GM19035 (cell line): Measurements from ENCODE around the gene STX18.
"Not testable (repeated sequence)": the region's sequence is repeated elsewhere in the genome, so short reads cannot be mapped to it uniquely, and the experiment has no call there.

Experiments
- ATAC-seq: cut with Tn5 transposase; IDR thresholded peaks from one replicate; pipeline ENCODE4 v1.9.1; 2021; ENCODE audit not compliant: unreplicated experiment

STX18 gene

DNA sequence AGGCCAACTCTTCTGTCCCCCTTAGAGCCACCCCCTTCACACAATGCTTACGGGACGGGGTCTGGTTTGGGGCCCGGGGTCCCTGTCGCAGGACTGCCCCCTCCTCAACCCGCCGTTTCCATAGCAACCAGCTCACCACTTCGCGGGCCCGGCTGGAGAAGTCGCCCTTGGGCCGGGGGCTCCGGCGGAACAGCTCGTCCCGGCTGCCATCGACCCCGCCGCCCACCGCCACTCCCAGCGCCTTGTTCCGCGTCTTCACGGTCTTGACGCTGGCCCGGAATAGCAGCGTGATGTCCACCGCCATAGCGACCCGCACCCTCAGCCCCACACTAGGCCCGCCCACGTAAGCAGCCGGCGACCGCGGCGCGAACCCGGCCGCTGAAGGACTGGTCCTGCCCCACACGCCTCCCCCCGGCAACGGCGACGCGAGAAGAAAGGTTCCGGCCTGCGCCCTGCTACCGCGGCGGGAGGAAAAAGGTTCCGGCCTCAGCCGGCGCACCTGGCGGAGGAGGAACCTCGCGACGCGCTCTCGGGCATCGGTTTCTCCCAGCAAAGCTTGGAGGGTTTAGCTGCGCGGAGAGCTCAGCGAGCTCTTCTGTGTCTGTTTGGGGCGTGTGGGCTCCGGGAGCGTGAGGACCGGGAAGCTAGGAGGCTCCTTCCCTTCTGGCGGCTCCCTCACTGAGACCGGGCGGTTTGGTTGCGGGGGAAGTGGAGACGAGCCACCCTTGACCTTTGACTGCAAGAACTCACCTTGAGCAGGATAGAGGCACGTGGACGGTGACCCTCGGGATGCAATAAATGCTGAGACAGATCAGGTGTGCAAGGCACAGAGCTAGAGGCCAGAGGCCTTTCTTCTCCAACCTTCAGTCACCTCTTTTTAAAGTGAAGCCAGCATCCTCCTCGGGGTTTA is at the start of gene STX18:
TSS of gene STX18 (minus strand) at position 388 of the 910 bp plus-strand sequence. CDS start at position 304, 84 bp downstream.
- ATAC-seq, result peak; percentile 91

DNA sequence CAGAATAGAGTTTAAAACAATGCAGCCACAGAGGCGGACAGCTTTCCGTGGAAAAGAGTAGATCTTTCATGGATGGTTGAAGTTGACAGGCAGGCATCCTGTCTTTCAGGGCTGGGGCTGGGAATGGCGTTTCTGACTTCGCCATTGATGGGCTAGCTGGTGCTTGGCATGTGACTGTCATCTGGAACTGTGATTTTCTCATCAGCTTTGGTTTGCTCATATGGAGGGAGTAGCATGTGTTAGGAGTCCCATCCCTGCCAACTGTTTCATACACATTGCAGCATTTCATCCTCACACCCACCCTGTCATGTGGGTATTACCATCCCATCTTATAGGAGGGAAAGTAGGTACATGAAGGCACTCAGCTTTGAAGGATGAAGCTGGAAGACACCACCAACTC is 49.2 kb upstream of the STX18 start:
- no peak for ATAC-seq

DNA sequence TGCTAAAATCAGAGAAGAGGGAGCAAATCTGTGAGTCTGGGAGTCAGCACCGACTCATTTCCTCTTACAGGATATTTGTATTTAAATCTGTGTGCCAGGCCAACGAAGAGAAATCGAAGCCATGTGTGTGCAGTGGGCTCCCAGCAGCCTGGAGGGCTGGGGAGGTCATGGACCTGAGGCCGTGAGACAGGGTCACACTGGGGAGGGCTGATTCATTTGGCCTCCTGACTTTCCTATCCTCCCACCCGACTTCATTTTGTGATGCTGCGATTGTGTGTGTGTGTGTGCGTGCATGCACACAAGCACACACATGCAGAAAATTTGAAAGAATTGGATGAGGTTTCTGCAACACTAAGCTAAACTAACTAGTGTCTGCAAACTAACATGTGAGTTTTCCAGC is 48.7 kb upstream of the STX18 start:
- ATAC-seq, result no peak

DNA sequence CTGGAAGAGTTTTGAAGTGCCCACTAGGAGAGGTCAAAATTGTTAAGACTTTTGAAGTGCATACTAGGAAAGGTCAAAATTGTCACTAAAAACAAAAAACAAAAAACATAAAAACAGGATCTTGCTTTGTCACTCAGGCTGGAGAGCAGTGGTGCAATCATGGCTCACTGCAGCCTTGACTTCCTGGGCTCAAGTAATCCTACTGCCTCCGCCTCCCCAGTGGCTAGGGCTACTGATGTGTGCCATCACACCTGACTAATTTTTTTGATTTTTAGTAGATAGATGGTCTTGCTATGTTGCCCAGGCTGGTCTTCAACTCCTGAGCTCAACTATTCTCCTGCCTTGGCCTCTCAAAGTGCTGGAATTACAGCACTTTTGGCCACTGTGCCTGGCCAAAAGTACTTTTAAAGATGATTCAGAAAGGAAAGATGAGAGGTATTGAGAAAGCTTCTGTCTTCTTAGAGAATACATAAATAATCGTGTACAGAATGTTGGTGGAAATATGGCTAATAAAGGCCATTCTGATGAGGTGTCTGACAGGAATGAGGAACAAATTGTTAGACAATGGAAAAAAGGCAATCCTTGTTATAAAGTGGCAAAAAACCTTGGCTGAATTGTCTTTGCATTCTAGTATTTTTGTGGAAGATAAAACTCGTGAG is 43.3 kb upstream of the STX18 start:
- ATAC-seq, result no peak

DNA sequence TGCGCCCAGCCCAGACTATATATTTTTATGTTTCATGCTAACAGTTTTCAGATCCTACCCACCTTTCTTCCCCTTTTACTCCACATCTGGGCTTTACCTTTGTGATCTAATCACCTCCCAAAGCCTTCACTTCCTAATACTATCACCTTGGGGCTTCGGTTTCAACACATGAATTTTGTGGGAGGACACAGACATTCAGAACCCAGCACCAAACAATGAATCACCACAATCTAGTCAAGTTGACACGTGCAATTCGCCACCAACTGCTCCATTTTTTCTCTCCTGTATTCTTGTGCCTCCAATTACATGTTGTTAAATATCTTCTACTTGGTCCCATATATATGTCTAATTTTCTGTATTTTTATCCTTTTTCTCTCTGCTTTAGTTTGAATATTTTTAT is 41.8 kb upstream of the STX18 start:
- no peak for ATAC-seq

DNA sequence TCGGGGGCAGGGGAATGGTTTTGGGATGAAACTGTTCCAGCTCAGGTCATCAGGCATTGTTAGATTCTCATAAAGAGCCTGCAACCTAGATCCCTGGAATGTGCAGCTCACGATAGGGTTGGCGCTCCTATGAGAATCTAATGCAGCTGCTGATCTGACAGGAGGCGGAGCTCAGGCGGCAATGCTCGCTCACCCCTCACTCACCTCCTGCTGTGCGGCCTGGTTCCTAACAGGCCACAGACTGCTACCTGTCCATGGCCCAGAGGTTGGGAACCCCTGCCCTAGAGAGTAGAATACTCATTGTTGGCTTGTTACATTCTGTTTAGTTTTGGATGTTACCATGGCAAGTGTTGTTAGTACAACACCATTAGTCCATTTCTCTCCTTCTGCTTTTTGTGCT is 40.8 kb upstream of the STX18 start:
- ATAC-seq, result no peak

DNA sequence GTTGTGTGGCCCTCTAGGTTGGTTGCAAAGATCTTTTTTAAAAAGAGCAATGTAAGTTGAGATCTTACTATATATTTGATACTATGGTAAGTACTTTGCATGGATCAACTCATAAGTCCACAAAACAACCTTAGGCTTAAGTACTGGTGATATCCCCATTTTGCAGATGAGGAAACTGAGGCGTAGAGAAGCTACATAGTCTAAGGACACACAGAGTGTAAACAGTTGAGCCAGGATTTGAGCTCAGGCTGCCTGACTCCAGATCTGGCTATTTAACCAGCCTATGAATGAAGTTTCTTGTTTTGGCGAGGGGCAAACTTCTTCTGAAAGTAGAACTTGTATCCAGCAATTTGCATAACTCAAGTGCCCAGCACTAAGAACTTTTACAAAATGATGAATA is 38.6 kb upstream of the STX18 start:
- no peak for ATAC-seq

DNA sequence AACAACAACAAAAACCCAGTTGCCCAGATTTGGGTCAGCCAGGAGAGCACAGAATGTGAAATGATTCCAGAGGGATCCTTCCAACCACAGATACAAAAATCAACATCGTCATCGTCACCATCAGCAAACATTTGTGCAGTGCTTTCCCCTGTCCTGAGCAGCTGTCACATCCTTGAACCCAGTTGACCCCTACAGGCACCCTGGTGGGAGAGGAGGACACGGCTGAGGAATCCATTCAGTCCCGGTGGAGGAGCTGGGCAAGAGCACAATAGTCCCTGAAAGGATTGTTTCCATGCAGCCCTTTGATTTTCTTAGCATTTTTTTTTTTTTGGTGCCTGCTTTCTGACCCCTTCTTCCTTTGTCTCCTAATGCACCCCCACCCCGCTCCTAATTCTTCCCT is 37.1 kb upstream of the STX18 start:
- ATAC-seq, result no peak

DNA sequence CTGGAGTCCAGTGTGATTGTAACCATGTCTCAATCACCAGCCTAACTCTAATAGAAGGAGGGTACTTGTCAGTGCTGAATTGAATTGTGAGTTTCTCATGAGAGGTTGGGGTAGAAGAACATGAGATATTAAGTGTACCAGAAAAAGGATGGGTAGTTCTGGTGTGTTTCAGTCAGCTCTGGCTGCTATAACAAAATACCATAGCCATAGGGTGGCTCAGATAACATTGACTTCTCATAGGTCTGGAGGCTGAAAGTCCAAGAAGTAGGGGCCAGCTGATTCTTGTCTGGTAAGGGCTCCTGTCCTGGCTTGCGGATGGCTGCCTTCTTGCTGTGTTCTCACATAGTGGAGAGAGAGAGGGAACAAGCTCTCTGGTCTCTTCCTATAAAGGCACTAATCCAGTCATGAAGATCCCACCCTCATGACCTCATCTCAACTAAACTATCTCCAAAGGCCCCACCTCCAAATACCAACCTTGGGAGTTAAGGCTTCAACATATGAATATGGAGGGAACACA is 35.6 kb upstream of the STX18 start:
- ATAC-seq, result no peak

DNA sequence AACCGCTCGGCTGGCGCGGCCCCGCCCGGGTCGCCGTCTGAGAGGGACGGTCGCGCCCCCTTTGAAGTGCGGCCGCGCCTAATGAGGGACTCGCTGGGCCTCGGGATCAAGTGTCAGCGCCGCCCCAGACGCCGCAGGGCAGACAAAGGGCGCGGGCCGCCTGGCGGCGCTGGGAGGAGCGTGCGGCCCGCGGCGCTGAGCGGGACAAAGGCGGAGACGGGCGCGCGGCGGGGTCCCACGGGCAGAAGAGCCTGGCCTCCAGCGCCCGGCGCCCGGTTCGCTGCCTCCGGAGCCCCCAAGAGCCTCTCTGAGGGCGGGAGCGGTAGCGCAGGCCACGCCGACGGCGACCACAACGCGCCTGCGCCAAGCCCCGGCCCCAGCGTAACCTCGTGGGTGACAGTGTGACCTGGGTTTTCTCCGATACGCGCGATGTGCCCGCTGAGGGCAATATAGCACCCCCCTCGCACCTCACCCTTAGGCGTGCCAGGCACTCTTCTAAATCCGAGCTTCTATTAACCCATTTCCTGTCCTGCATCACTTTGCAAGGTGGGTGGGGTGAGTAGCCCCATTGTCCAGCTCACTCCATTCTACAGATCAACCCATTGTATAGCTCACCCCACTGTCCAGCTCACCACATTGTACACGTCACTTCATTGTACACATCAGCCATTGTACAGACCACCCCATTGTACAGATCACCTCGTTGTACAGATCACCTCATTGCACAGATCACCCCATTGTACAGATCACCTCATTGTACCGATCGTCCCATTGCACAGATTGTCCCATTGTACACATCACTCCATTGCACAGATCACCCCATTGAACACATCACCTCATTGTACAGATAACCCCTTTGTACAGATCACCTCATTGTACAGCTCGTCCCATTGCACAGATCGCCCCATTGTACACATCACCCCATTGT is 33.7 kb upstream of the STX18 start:
- peak; percentile 85 for ATAC-seq

DNA sequence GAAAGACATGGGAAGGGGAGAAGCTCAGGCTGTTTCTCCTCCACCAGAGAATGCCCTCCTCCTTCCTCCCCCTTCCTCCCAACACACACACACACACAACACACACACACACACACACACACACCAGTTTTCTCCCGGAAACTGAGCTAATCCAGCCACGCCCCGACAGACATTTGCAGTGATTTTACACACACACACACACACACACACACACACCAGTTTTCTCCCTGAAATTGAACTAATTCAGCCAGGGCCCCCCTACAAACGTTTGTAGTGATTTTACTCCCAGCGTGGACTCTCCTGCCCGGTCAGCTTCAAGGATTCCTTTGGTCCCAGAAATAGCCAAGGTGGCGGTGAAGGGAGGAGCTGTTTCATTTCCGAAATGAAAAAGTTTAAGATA is 32.9 kb upstream of the STX18 start:
- no peak for ATAC-seq

DNA sequence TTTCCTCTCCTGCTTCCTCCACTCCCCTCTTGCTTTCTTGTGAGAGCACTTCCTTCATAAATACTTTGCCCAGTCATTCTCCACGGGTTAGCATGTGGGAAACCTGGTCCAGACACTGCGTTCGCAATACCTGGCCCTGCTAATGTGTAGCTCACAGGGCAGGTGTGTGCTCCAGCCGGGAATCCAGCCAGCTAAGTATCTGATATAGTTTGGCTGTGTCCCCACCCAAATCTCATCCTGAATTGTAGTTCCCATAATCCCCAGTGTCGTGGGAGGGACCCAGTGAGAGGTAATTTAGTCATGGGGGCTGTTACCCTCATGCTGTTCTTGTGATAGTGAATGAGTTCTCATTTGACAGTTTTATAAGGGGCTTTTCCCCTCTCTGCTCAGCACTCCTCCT is 32.2 kb upstream of the STX18 start:
- ATAC-seq, result no peak

DNA sequence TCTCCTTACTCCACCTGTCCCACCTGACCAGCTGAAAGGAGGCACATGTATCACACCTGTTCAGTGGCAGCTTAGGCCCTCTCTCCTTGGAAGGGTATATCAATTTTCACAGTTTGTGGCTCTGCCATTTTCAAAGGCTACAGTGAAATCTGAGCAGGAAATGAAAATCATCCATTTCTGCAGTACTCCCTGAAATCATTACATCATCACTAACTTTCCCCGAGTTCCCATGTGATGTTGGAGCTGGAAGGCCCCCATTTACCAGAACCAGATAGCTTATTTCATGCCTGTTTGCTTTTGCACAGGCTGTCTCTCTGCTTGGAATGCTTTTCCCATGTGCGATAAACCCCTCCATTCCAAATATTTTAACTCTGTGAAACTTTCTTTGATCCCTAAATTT is 31.0 kb upstream of the STX18 start:
- ATAC-seq, result no peak

DNA sequence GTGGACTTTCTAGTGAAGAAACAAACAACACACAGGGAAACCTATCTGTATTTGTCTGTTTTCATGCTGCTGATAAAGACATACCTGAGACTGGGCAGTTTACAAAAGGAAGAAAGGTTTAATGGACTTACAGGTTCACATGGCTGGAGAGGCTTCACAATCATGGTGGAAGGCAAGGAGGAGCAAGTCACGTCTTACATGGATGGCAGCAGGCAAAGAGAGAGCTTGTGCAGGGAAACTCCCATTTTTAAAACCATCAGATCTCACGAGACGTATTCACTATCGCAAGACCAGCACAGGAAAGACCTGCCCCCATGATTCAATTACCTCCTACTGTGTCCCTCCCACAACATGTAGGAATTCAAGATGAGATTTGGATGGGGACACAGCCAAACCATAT is 28.0 kb upstream of the STX18 start:
- not testable (repeated sequence) for ATAC-seq

DNA sequence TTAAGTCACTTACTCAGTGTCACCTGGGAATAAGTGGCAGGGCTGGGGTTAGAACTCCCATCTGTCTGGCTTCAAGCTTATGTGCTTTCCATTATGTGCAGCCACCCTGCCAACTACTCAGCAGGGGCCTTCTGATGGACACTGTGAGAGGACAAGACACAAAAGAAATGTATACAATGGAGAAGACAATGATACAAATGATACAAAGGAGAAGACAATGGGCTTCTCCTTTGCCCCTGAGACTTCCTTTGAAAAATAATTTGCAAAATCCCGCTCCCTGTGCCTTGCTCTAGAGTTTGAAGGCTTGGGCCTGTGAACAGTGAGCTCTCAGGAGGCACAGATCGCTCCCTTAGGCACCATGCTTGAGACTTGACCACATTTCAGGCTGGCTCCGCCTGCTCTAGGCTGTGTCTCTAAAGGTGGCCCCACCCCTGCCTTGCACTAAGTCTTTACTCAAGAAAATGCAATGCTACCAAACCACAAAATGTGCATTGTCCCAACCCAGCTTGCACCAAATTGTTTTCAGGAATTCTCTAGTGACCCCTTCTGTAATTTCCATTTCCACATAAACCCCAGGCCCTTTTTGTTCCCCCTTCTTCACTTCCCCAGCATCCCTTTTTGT is 27.1 kb upstream of the STX18 start:
- ATAC-seq, result no peak

DNA sequence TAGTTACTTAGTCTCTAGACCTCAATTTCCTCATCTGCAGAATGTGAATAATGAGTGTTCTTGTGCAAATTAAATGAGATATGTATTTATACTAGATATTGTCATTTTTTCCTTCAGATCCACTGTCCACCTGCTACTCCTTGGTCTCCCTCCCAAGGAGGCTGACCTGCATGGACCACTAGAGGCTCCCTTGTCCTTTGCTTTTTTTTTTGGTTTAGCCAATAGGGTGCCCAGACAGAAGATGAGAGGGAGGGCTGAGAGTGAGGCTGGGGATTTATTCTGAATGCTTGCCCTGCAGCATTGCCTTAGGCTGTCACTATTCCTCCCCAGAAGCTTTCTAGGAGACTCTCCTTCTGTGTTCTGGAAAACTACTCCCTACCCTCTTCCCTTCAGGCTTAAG is 24.5 kb upstream of the STX18 start:
- ATAC-seq, result not testable (repeated sequence)

DNA sequence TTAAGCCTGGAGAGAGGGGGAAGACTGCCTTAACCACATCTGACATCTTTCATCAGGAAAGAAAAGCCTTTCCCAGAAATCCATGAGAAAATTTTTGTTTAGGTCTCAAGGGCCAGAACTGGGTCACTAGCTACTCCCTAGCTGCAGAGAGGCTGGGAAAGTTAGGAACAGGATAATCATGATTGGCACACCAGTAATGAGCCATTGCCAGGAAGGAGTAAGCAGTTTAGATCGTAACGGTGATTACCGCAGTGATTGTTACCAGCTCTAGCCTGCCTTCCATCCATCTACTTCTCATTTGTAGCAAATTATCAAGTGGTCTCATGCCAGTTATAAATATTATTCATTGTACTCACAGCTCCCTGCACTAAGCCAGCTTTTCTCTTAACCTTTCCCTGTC is 22.7 kb upstream of the STX18 start:
- no peak for ATAC-seq

DNA sequence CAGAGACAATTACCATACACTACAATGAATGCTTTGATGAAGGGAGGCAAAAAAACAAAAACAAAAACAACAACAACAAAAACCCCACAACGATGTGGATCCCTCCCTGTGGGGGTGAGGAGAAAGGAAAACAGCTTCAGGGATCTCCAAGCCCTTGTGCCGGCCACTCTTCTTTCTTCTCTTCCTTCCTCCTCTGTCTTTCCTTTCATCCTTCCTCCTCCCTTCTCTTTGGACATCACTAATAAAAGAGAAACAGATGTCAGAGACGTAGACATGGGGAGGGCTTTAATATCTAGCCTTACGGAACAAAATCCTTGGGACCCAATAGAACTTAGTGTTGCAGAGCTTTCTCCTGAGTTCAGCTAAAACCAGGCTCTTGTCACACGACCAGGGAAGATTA is 18.8 kb upstream of the STX18 start:
- no peak for ATAC-seq

DNA sequence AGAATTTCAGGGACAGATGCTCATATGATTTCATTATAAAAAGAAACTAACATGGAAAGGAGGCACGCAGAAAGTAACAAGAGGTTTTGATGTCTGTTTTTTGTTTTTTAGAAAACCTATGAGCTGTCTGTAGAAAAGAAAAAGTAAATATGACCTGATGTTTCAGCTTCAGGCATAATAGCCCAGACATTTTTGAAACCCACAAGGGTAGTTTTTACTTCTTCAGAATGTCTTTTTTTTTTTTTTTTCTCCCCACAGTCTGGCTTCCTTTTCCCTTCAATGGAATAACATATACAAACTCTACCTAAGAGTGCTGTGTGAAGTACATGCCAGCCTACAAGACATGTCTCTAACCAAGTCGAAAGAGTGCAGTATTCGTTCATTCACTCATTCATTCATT is 18.3 kb upstream of the STX18 start:
- ATAC-seq, result no peak

DNA sequence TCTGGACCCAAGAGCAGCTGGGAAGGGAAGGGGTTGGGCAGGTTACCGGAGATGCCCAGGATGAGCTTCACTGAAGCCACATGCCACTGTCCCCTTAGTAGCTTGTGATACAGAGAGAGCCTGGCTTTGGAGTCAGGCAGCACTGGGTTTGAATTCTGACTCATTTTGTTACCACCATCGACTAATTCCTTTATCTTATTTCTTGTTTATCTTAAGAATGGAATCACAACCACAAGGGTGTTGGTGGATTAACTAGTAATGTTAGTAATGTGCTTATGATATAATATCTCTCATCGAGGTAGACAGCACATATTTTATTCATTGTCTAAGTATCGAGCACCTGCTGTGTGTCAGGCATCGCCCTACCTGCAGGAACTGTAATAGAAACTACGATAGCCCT is 17.7 kb upstream of the STX18 start:
- no peak for ATAC-seq

DNA sequence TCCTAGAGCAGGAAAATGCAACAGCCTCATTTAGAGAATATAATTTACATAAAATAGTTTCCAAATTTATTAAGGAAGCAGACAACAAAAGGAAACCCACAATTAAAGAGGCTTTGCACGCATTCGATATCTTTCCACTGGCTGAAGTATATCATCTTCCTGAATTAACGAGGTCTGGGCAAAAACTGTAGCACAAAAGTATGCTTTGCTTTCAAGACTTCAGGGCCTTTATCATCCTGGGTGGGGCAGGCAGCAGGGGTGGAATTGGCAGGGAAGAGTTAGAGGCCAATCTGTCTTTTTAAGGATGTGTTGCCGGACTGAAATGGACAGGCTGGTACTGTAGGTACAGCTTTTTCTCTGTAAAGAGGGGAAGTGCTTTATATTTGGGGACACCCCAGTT is 17.0 kb upstream of the STX18 start:
- ATAC-seq, result no peak
